Karpas-422 (cell line): ENCODE results near the gene ZC3H12D. TPM values are rescaled to one million over a fixed set of nuclear protein-coding genes. Genes with fewer than 3 reads are reported as not detected.
"Not testable (repeated sequence)": the region's sequence is repeated elsewhere in the genome, so short reads cannot be mapped to it uniquely, and the experiment has no call there.

Experiments used
- DNase-seq: peaks from one replicate; pipeline ENCODE4 v3.0.0-alpha.2; 2015
- H2AFZ ChIP-seq: fragments of 200-600 bp; sonication (generic); 2 replicates; pipeline ENCODE4 v1.6.1; 2014; ENCODE audit warnings: antibody characterized with exemption, low read length, mixed read lengths
- H3K27ac ChIP-seq: fragments of 200-600 bp; sonication (generic); 2 replicates; pipeline ENCODE4 v1.5.1; 2014; ENCODE audit warnings: mild to moderate bottlenecking, low read length, moderate library complexity
- H3K27me3 ChIP-seq: fragments of 200-600 bp; sonication (generic); 2 replicates; pipeline ENCODE4 v1.6.1; 2014; ENCODE audit warnings: low read length, mixed read lengths
- H3K36me3 ChIP-seq: fragments of 200-600 bp; sonication (generic); 2 replicates; pipeline ENCODE4 v1.6.1; 2014; ENCODE audit warnings: low read length, mixed read lengths; ENCODE audit not compliant: insufficient read depth
- H3K4me1 ChIP-seq: fragments of 200-600 bp; sonication (generic); 2 replicates; pipeline ENCODE4 v1.6.1; 2014; ENCODE audit warnings: mild to moderate bottlenecking, low read length, mixed read lengths
- H3K4me2 ChIP-seq: fragments of 200-600 bp; sonication (generic); 2 replicates; pipeline ENCODE4 v1.6.1; 2014; ENCODE audit warnings: low read length, low read depth, mild to moderate bottlenecking; ENCODE audit not compliant: poor library complexity, severe bottlenecking
- H3K4me3 ChIP-seq: fragments of 200-600 bp; sonication (generic); 2 replicates; pipeline ENCODE4 v1.5.1; 2014; ENCODE audit warnings: mild to moderate bottlenecking, antibody characterized with exemption, low read length, mixed read lengths
- H3K79me2 ChIP-seq: fragments of 200-600 bp; sonication (generic); 2 replicates; pipeline ENCODE4 v1.6.1; 2014; ENCODE audit warnings: mild to moderate bottlenecking, low read length, mixed read lengths
- H3K9ac ChIP-seq: fragments of 200-600 bp; sonication (generic); 2 replicates; pipeline ENCODE4 v1.6.0; 2014; ENCODE audit warnings: low read length
- H3K9me2 ChIP-seq: fragments of 200-600 bp; sonication (generic), shearing (Covaris generic); replicated peaks from 2 replicates; pipeline ENCODE4 v1.6.0; 2014; ENCODE audit warnings: mild to moderate bottlenecking, low read length, moderate library complexity; ENCODE audit not compliant: insufficient read depth
- H3K9me3 ChIP-seq: fragments of 300-700, 200-600 bp; sonication (generic); 2 replicates; pipeline ENCODE4 v1.6.1; 2014; ENCODE audit warnings: low read length, mixed read lengths
- H4K20me1 ChIP-seq: fragments of 200-600 bp; sonication (generic); 2 replicates; pipeline ENCODE4 v1.6.1; 2014; ENCODE audit warnings: mild to moderate bottlenecking, antibody characterized with exemption, low read length, low read depth; ENCODE audit not compliant: insufficient read depth
- total RNA-seq: library from RNA; depleted of rRNA; stranded (reverse); fragments of >200 nt; shearing (Covaris generic); gene quantifications from 2 replicates; pipeline ENCODE4 v1.2.3, GENCODE V29; 2014; ENCODE audit warnings: low replicate concordance

The ZC3H12D gene
- total RNA-seq, 1 experiment from 2014 or later: 71.0 TPM

- H3K36me3 ChIP-seq: peaks cover 73% of the 10 kb centered on the region
- H3K79me2 ChIP-seq: peaks cover 70% of the 10 kb centered on the region
Measured at GRCh38 chr6:149460249-149460648, 24.6 kb downstream of the ZC3H12D start.

GRCh38 chr6:149459761-149460160 lies 25.1 kb downstream of the ZC3H12D start:
- no peaks in the 10 kb centered on the region for H3K4me1 ChIP-seq
- H2AFZ ChIP-seq: no peak overlapping the region
- no peaks in the 10 kb centered on the region for H3K9me2 ChIP-seq
- no peaks in the 10 kb centered on the region for H3K27me3 ChIP-seq
- H3K9me3 ChIP-seq: no peaks in the 10 kb centered on the region
- H3K4me2 ChIP-seq: no peak overlapping the region
- peaks cover 76% of the 10 kb centered on the region for H3K36me3 ChIP-seq
- peaks cover 36% of the 10 kb centered on the region for H4K20me1 ChIP-seq
- H3K9ac ChIP-seq: no peak overlapping the region
- H3K79me2 ChIP-seq: peaks cover 65% of the 10 kb centered on the region
- H3K4me3 ChIP-seq: no peak overlapping the region
- DNase-seq: no peak
- H3K27ac ChIP-seq: no peak overlapping the region

More at GRCh38 chr6:149460249-149460648, 24.6 kb downstream of the ZC3H12D start:
- H4K20me1 ChIP-seq: peaks cover 33% of the 10 kb centered on the region
- H3K9me2 ChIP-seq, H3K27ac ChIP-seq, H3K9ac ChIP-seq, DNase-seq, H3K4me1 ChIP-seq, H2AFZ ChIP-seq, H3K9me3 ChIP-seq, H3K4me2 ChIP-seq, H3K4me3 ChIP-seq, H3K27me3 ChIP-seq: not testable (repeated sequence)

GRCh38 chr6:149458806-149459205 lies 26.0 kb downstream of the ZC3H12D start:
- no peaks in the 10 kb centered on the region for H3K27me3 ChIP-seq
- H3K4me2 ChIP-seq: no peak overlapping the region
- no peak for DNase-seq
- no peak overlapping the region for H3K9ac ChIP-seq
- no peaks in the 10 kb centered on the region for H3K9me2 ChIP-seq
- H3K4me1 ChIP-seq: no peaks in the 10 kb centered on the region
- H2AFZ ChIP-seq: no peak overlapping the region
- peaks cover 74% of the 10 kb centered on the region for H3K36me3 ChIP-seq
- peaks cover 38% of the 10 kb centered on the region for H4K20me1 ChIP-seq
- no peaks in the 10 kb centered on the region for H3K9me3 ChIP-seq
- no peak overlapping the region for H3K4me3 ChIP-seq
- peaks cover 55% of the 10 kb centered on the region for H3K79me2 ChIP-seq
- H3K27ac ChIP-seq: no peak overlapping the region

- Histone ChIP-seq H3K36me3 (peaks cover 75% of the 10 kb centered on the region), H3K4me2 (no peak overlapping the region), H3K9me2 (no peaks in the 10 kb centered on the region), H4K20me1 (peaks cover 38% of the 10 kb centered on the region), H3K27ac (no peak overlapping the region), H3K9me3 (no peaks in the 10 kb centered on the region), H3K4me3 (no peak overlapping the region), H3K9ac (no peak overlapping the region), H3K27me3 (no peaks in the 10 kb centered on the region), H2AFZ (no peak overlapping the region), H3K79me2 (peaks cover 51% of the 10 kb centered on the region), H3K4me1 (no peaks in the 10 kb centered on the region)
- no peak for DNase-seq
Measured at GRCh38 chr6:149458196-149458595, 26.6 kb downstream of the ZC3H12D start.

- no peak for DNase-seq
- Histone ChIP-seq H3K4me1 (no peaks in the 10 kb centered on the region), H3K27ac (no peak overlapping the region), H3K9me3 (no peaks in the 10 kb centered on the region), H3K79me2 (peaks cover 43% of the 10 kb centered on the region), H4K20me1 (peaks cover 38% of the 10 kb centered on the region), H2AFZ (no peak overlapping the region), H3K36me3 (peaks cover 80% of the 10 kb centered on the region), H3K4me3 (no peak overlapping the region), H3K9ac (no peak overlapping the region), H3K27me3 (no peaks in the 10 kb centered on the region), H3K4me2 (no peak overlapping the region), H3K9me2 (no peaks in the 10 kb centered on the region)
Measured at GRCh38 chr6:149457316-149457884, 27.4 kb downstream of the ZC3H12D start.

- H3K9ac ChIP-seq: no peak overlapping the region
- peaks cover 33% of the 10 kb centered on the region for H3K79me2 ChIP-seq
- H3K36me3 ChIP-seq: peaks cover 80% of the 10 kb centered on the region
Measured at GRCh38 chr6:149456311-149457021, 28.3 kb downstream of the ZC3H12D start.

GRCh38 chr6:149455031-149455732 lies 29.6 kb downstream of the ZC3H12D start:
- no peak overlapping the region for H3K9ac ChIP-seq
- H3K36me3 ChIP-seq: peaks cover 76% of the 10 kb centered on the region
- H3K27ac ChIP-seq: no peak overlapping the region
- no peak overlapping the region for H3K4me2 ChIP-seq
- H4K20me1 ChIP-seq: peaks cover 37% of the 10 kb centered on the region
- no peak for DNase-seq
- peaks cover 25% of the 10 kb centered on the region for H3K79me2 ChIP-seq
- no peak overlapping the region for H3K4me3 ChIP-seq
- H3K27me3 ChIP-seq: no peaks in the 10 kb centered on the region
- no peaks in the 10 kb centered on the region for H3K9me3 ChIP-seq
- H3K4me1 ChIP-seq: no peaks in the 10 kb centered on the region
- no peak overlapping the region for H2AFZ ChIP-seq
- H3K9me2 ChIP-seq: no peaks in the 10 kb centered on the region

More at GRCh38 chr6:149456311-149457021, 28.3 kb downstream of the ZC3H12D start:
- H3K9me3 ChIP-seq: no peaks in the 10 kb centered on the region
- H3K27ac ChIP-seq: no peak overlapping the region
- H3K27me3 ChIP-seq: no peaks in the 10 kb centered on the region
- peaks cover 38% of the 10 kb centered on the region for H4K20me1 ChIP-seq
- H3K4me1 ChIP-seq: no peaks in the 10 kb centered on the region
- H2AFZ ChIP-seq: no peak overlapping the region
- DNase-seq: no peak
- no peak overlapping the region for H3K4me2 ChIP-seq
- H3K4me3 ChIP-seq: no peak overlapping the region
- H3K9me2 ChIP-seq: no peaks in the 10 kb centered on the region

- no peak for DNase-seq
- H3K9me3 ChIP-seq: no peaks in the 10 kb centered on the region
- H3K9me2 ChIP-seq: no peaks in the 10 kb centered on the region
- H3K36me3 ChIP-seq: peaks cover 74% of the 10 kb centered on the region
- H3K27me3 ChIP-seq: no peaks in the 10 kb centered on the region
- no peaks in the 10 kb centered on the region for H3K4me1 ChIP-seq
- H3K79me2 ChIP-seq: peaks cover 17% of the 10 kb centered on the region
- no peak overlapping the region for H3K4me3 ChIP-seq
- H2AFZ ChIP-seq: no peak overlapping the region
- H3K9ac ChIP-seq: no peak overlapping the region
- no peak overlapping the region for H3K27ac ChIP-seq
- H4K20me1 ChIP-seq: peaks cover 34% of the 10 kb centered on the region
- no peak overlapping the region for H3K4me2 ChIP-seq
Measured at GRCh38 chr6:149454346-149454848, 30.4 kb downstream of the ZC3H12D start.
